Activated CD8-positive, alpha-beta T cell treated with anti-CD3 and anti-CD28 coated beads for 36 hours (primary cell): Measurements from ENCODE around the gene SECTM1. TPM values are rescaled to one million over a fixed set of nuclear protein-coding genes. Genes with fewer than 3 reads are reported as not detected.
"Not testable (repeated sequence)": the region's sequence is repeated elsewhere in the genome, so short reads cannot be mapped to it uniquely, and the experiment has no call there.

Experiments used
- ATAC-seq: fragments of 200-7000 bp; cut with Tn5 transposase; one replicate; pipeline ENCODE4 v1.10.0; 2021; ENCODE audit warnings: mild to moderate bottlenecking, moderate library complexity
- CTCF ChIA-PET: fragments of 350-600 bp; sonication (Branson Sonifier 250); formaldehyde crosslinking; loops from one replicate; lab custom pipeline; 2021; ENCODE audit warnings: antibody characterized with exemption; lab: Charles Lee
- POLR2A ChIA-PET: fragments of 350-600 bp; sonication (Branson Sonifier 250); formaldehyde crosslinking; loops from one replicate; lab custom pipeline; 2021; ENCODE audit warnings: antibody characterized with exemption; lab: Charles Lee
- DNase-seq: peaks from one replicate; pipeline ENCODE4 v3.0.0-alpha.2; 2020
- H3K27ac Mint-ChIP-seq: one replicate; pipeline ENCODE4 v1.8.0; 2021; ENCODE audit warnings: mild to moderate bottlenecking, mixed read lengths
- H3K27me3 Mint-ChIP-seq: one replicate; pipeline ENCODE4 v1.8.0; 2021; ENCODE audit warnings: mixed read lengths
- H3K36me3 Mint-ChIP-seq: one replicate; pipeline ENCODE4 v1.8.0; 2021; ENCODE audit warnings: low read depth, mixed read lengths
- H3K4me1 Mint-ChIP-seq: one replicate; pipeline ENCODE4 v1.8.0; 2021; ENCODE audit warnings: low read depth, mixed read lengths
- H3K4me3 Mint-ChIP-seq: one replicate; pipeline ENCODE4 v1.8.0; 2021; ENCODE audit warnings: mild to moderate bottlenecking, moderate library complexity, mixed read lengths
- H3K9me3 Mint-ChIP-seq: one replicate; pipeline ENCODE4 v1.8.0; 2021; ENCODE audit warnings: mixed read lengths
- intact Hi-C: fragments of 100-400 bp; cut with micrococcal nuclease; formaldehyde crosslinking; loops from one replicate; pipeline ENCODE4 v1.10.0; 2022
- total RNA-seq, 2 experiments: library from RNA; stranded (reverse); gene quantifications; one replicate each; pipeline ENCODE4 v1.2.3, GENCODE V29; 2021
- TF ChIP-seq, protein P1 (sequence below): fragments of 200-600 bp; IDR thresholded peaks from one replicate; pipeline ENCODE4 v1.8.0; 2022; ENCODE audit warnings: antibody characterized with exemption, mild to moderate bottlenecking

Gene SECTM1
- total RNA-seq: under 1 TPM; 0.45 to 0.50 TPM

DNA sequence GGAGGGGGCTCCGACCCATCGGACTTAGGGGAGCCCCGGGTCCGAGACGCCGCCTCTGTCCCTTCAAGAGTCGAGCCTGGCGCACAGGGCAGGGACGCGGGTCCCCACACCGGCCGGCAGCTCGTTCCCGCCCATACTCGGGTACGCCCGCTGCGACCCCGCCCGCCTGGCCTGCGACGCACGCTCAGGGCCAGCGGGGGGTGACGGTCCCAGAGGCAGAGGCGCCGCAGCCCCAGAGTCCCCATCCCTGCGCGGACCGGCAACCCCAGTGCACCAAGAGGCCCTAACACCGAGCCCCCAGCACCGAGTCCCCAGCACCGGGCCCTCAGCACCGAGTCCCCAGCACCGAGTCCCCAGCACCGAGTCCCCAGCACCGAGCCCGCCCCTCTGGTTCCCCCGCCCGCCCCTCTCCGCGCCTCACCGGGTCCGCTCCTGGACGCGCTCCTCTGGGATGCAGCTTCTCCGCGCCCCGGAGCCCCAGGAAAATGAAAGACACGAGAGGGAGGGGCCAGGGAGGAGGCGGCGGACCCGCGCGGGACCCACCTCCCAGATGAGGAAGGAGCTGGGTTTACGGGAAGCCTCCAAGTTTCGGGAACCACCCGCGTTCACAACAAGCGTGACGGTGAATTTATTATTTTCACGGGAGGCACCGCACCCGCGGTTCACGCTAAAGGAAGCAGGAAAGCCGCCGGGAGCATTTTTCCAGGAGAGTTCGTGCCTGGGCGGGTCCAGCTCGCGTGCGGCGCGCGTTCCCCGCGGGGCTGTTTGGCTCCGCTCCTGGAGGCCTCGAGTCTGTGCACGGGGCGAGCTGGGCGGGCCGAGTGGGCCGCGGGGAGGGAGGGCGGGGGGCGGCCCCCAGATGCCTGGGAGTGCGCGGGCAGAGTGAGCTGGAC, at the start of gene SECTM1:
SECTM1 (minus strand) TSS at position 488 of the 893 bp plus-strand sequence. CDS start 6,526 bp downstream, outside the sequence.
- peaks cover 23% of the 10 kb centered on the region for H3K4me1 Mint-ChIP-seq
- no peaks in the 10 kb centered on the region for H3K9me3 Mint-ChIP-seq
- DNase-seq (no peak), ATAC-seq (peak; percentile 44)
- H3K27me3 Mint-ChIP-seq: peaks cover 7% of the 10 kb centered on the region
- no peaks in the 10 kb centered on the region for H3K36me3 Mint-ChIP-seq
- no peak within 1 kb of the TSS for H3K27ac Mint-ChIP-seq
- CTCF ChIA-PET: interaction anchor here (1.0 to 1.8 kb wide), 6 partner anchors 9 to 207 kb away, joined by 3 to 9 read pairs (median 3); no protein-coding TSS in a partner anchor
- TF ChIP-seq, protein P1, sequence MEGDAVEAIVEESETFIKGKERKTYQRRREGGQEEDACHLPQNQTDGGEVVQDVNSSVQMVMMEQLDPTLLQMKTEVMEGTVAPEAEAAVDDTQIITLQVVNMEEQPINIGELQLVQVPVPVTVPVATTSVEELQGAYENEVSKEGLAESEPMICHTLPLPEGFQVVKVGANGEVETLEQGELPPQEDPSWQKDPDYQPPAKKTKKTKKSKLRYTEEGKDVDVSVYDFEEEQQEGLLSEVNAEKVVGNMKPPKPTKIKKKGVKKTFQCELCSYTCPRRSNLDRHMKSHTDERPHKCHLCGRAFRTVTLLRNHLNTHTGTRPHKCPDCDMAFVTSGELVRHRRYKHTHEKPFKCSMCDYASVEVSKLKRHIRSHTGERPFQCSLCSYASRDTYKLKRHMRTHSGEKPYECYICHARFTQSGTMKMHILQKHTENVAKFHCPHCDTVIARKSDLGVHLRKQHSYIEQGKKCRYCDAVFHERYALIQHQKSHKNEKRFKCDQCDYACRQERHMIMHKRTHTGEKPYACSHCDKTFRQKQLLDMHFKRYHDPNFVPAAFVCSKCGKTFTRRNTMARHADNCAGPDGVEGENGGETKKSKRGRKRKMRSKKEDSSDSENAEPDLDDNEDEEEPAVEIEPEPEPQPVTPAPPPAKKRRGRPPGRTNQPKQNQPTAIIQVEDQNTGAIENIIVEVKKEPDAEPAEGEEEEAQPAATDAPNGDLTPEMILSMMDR: no peak
- peak within 1 kb of the TSS; percentile 63 for H3K4me3 Mint-ChIP-seq
- intact Hi-C loops: no loop called here
- POLR2A ChIA-PET: interaction anchor here (0.8 to 2.9 kb wide), 7 partner anchors 11 to 116 kb away, joined by 3 to 14 read pairs (median 3); partner anchors contain the start of gene CD7

GRCh38 chr17:82382933-82383255, 49.3 kb upstream of the SECTM1 start:
- Mint-ChIP-seq H3K4me3 (no peak overlapping the region), H3K36me3 (no peaks in the 10 kb centered on the region), H3K9me3 (no peaks in the 10 kb centered on the region), H3K27me3 (peaks cover 17% of the 10 kb centered on the region), H3K27ac (no peak overlapping the region), H3K4me1 (peaks cover 3% of the 10 kb centered on the region)
- intact Hi-C loops: no loop called here
- ChIA-PET CTCF (no interaction called here), POLR2A (no interaction called here)
- DNase-seq (no peak), ATAC-seq (no peak)
- TF ChIP-seq, protein P1: no peak

DNA sequence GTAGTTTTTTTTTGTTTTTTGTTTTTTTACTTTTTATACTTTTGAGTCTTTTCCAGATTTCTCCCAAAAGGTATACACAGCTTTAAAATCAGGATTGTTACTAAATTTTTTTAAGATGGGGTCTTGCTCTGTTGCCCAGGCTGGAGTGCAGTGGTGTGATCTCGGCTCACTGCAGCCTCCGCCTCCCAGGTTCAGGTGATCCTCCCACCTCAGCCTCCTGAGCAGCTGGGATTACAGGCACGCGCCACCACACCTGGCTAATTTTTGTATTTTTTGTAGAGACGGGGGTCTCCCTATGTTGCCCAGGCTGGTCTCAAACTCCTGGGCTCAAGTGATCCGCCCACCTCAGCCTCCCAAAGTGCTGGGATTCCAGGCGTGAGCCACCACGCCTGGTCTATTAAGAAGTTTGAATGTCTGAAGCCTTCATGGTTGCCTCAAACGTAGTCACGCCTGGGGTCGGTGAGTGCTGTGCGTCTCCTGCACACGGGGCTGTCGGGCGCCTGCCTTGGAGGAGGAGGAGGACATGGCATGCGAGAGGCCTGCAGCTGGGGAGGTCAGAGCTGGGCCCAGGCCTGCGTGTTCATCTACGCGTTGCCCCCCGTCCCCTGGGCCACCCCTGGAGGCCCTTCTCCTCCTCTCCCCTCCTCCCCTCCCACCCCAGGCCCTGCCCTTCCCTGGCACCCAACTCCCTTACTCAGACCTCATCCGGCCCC, 48.8 kb upstream of the SECTM1 start:
- ATAC-seq, H3K36me3 Mint-ChIP-seq, H3K4me1 Mint-ChIP-seq, H3K9me3 Mint-ChIP-seq, CTCF ChIA-PET, intact Hi-C loops, DNase-seq, H3K4me3 Mint-ChIP-seq, H3K27ac Mint-ChIP-seq: not testable (repeated sequence)
- peaks cover 17% of the 10 kb centered on the region for H3K27me3 Mint-ChIP-seq
- POLR2A ChIA-PET: interaction anchor here (0.6 kb wide), 1 partner anchor 10 kb away, joined by 3 read pairs; no protein-coding TSS in a partner anchor

DNA sequence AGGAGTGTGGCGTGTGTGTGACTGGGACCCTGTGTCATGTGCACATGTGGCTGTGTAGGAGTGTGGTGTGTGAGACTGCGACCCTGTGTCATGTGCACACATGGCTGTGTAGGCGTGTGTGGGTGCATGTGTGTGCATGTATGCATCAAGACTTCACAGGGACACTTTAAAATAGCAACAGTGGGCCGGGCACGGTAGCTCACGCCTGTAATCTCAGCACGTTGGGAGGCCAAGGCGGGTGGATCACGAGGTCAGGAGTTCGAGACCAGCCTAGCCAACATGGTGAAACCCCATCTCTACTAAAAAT, 48.1 kb upstream of the SECTM1 start:
- DNase-seq, H3K9me3 Mint-ChIP-seq, H3K36me3 Mint-ChIP-seq, intact Hi-C loops, ATAC-seq, CTCF ChIA-PET, H3K27ac Mint-ChIP-seq, H3K4me3 Mint-ChIP-seq, H3K4me1 Mint-ChIP-seq: not testable (repeated sequence)
- H3K27me3 Mint-ChIP-seq: peaks cover 17% of the 10 kb centered on the region
- POLR2A ChIA-PET: interaction anchor here (0.6 kb wide), 1 partner anchor 9 kb away, joined by 3 read pairs; no protein-coding TSS in a partner anchor

DNA sequence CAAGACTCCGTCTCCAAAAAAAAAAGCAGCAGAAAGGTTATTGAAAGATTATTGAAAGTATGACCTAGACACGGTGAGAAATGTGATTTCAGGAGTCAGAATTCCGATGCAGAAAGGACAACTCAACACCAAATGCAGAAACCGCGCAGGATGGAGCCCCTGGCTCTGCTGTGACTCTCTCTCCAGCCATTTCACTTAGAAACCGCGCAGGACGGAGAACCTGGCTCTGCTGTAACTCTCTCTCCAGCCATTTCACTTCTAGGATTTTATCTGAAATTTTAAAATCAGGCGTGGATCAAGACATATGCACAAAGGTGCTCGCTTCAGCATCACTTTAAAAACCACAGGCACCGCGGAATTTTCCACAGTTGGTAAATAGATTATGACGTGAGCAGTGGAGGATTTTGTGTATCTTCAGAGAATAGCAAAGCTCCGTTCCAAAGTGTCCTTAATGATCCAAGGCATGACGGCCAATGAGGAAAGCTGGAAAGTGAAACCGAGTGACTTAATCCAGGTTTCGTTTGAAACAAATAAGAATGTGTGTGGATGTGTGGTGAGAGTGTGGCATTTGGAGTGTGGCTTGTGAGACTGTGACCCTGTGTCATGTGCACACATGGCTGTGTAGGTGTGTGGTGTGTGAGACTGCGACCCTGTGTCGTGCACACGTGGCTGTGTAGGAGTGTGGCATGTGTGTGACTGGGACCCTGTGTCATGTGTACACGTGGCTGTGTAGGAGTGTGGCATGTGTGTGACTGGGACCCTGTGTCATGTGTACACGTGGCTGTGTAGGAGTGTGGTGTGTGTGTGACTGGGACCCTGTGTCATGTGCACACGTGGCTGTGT, 47.5 kb upstream of the SECTM1 start:
- DNase-seq (no peak), ATAC-seq (no peak)
- POLR2A ChIA-PET: no interaction called here
- no peaks in the 10 kb centered on the region for H3K36me3 Mint-ChIP-seq
- CTCF ChIA-PET: no interaction called here
- H3K27ac Mint-ChIP-seq: no peak overlapping the region
- TF ChIP-seq, protein P1: no peak
- H3K9me3 Mint-ChIP-seq: no peaks in the 10 kb centered on the region
- intact Hi-C loops: no loop called here
- peaks cover 3% of the 10 kb centered on the region for H3K4me1 Mint-ChIP-seq
- H3K4me3 Mint-ChIP-seq: no peak overlapping the region
- H3K27me3 Mint-ChIP-seq: peaks cover 20% of the 10 kb centered on the region
